ENCODE data around the gene HHATL. TPM values are rescaled to one million over a fixed set of nuclear protein-coding genes. Genes with fewer than 3 reads are reported as not detected.
A peak's percentile ranks its signal among the peaks of the same experiment; 100 is the strongest.

Gene HHATL
- total RNA-seq, 4 donors from 2014 or later: 3.5 TPM; not detected in 3

DNA sequence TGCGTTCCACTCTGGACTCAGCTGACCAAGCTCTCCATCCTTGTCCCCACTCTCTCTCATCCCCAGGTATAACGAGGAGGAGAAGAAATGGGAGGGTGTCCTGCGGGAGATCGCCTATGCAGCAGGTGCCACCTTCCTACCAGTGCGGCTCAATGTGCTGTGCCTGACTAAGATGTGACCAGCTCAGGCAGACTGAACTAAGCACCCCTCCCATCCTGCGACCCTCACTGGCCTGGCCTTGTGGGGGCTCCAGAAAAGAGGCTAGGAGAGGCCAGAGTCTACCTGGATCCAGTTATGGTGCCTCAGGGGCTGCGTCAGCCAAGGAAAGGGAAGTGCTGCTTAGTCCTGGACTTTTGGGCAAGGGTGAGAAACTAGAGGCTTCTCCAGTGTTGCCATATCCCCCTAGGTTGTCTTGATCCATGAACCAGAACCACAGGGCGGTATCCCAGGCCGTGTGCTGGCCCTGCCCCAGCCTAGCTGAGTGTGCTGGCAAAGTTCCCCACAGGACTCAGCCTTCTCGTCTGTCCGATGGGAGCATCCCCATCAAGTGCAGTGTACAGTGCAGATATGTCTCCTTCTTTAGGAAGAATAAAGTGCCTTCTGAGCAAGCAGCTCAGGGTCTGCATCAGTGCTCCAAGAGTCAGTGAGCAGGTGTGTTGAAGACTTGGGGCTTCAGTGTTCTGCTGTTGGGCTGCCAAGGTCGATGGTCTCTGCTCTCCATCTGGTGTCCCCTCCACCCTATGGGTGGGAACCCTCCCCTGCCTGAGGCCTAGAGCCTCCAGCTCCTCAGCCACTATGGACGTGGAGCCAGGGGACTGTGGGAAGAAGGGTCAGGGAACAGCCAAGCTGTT is 10.6 kb downstream of the HHATL start:
- TF ChIP-seq POLR2A (IDR thresholded peaks at IDR 0.05) (no peak), EP300 (IDR thresholded peaks at IDR 0.05) (no peak)
- TF ChIP-seq, protein P1, sequence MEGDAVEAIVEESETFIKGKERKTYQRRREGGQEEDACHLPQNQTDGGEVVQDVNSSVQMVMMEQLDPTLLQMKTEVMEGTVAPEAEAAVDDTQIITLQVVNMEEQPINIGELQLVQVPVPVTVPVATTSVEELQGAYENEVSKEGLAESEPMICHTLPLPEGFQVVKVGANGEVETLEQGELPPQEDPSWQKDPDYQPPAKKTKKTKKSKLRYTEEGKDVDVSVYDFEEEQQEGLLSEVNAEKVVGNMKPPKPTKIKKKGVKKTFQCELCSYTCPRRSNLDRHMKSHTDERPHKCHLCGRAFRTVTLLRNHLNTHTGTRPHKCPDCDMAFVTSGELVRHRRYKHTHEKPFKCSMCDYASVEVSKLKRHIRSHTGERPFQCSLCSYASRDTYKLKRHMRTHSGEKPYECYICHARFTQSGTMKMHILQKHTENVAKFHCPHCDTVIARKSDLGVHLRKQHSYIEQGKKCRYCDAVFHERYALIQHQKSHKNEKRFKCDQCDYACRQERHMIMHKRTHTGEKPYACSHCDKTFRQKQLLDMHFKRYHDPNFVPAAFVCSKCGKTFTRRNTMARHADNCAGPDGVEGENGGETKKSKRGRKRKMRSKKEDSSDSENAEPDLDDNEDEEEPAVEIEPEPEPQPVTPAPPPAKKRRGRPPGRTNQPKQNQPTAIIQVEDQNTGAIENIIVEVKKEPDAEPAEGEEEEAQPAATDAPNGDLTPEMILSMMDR (IDR thresholded peaks at IDR 0.05): no peak
- DNase-seq (ENCODE audit: low spot score in 2 of 2): no peak

DNA sequence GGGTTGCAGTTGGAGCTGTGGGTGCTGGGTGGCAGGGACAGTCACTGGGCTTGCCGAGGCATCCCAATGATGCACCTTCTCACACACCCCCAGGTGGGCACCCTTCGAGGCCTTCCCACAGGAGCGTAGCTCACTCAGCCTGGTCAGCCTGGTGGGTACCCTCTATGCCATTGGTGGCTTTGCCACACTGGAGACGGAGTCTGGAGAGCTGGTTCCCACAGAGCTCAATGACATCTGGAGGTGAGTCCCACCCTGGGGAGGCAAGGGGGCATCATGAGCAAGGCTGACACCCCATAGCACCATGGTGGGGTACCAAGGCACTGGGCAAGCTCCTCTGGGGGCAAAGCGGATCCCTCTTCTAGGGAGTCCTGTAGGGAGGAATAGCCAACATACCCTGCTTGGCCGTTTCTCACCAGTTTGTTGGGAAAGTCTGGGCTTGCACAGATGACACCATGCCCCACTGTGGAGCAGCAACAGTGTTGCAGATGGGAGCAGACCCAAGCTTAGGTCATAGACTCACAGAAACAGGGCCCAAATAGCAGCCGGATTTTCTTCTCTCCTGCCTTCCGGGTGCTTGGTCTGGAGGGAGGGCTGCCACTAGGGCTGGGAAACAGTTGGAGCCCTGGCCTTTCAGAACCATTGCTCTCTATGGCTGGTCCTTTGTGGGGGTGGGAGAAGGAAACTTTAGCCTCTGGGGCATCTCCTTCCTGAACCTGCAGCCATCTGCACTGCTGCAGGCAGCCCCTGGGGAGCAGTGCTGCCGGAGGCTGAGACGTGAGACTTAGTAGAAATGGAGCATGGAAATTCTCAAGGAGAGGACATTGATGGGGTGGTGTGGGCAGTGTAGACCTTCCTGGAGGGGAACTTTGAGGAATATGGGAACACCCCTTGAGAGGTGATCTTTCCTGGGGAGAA is 11.6 kb downstream of the HHATL start:
- H3K36me3 ChIP-seq: no peaks in the 10 kb centered on the region
- WGBS, 2 donors: 73 to 77% methylated on average over 8 to 10 of the region's 10 CpGs
- DNase-seq (ENCODE audit: low spot score in 2 of 2): no peak
- TF ChIP-seq POLR2A (IDR thresholded peaks at IDR 0.05) (no peak), EP300 (IDR thresholded peaks at IDR 0.05) (no peak)
- TF ChIP-seq, protein P1 (IDR thresholded peaks at IDR 0.05): no peak
- peaks cover 0 to 3% (median 0%) of the 10 kb centered on the region in 4 donors for H3K4me1 ChIP-seq
- no peak overlapping the region for H3K27ac ChIP-seq
- H3K27me3 ChIP-seq: no peaks in the 10 kb centered on the region
- no peaks in the 10 kb centered on the region for H3K9me3 ChIP-seq
- H3K4me3 ChIP-seq: no peak overlapping the region

More for the DNA sequence above, 10.6 kb downstream of the HHATL start:
- 75 to 77% methylated on average over 13 of the region's 13 CpGs for WGBS, 2 donors
- Histone ChIP-seq H3K36me3 (no peaks in the 10 kb centered on the region), H3K27me3 (no peaks in the 10 kb centered on the region), H3K4me1 (no peaks in the 10 kb centered on the region), H3K27ac (peak overlapping the region in 1 of 4 donors; percentile 11), H3K9me3 (no peaks in the 10 kb centered on the region), H3K4me3 (no peak overlapping the region)

DNA sequence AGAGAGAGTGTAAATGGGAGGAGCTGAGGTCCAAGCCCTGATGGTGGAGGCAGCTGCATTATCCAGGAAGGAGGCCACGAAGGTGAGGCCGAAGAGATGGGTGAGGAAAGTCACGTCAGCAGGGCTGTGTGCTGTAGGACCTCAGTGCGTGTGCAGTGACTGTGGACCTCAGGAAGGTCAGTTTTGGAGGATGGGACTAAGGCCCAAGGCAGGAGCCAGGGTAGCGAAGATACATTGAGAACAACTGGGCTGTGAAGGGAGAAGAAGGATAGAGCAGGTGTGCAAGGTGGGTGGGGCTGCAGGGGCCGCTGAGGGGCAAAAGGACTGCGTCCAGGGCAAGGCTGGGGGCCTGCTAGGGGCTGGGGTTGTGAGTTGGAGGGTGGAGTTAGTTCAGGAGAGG is 12.4 kb downstream of the HHATL start:
- no peaks in the 10 kb centered on the region for H3K9me3 ChIP-seq
- TF ChIP-seq, protein P1 (IDR thresholded peaks at IDR 0.05): no peak
- no peak for TF ChIP-seq EP300 (IDR thresholded peaks at IDR 0.05)
- TF ChIP-seq POLR2A (IDR thresholded peaks at IDR 0.05): no peak
- H3K36me3 ChIP-seq: no peaks in the 10 kb centered on the region
- peaks cover 0 to 12% (median 0%) of the 10 kb centered on the region in 4 donors for H3K4me1 ChIP-seq
- no peak overlapping the region for H3K27ac ChIP-seq
- peaks cover 0 to 3% of the 10 kb centered on the region in 2 donors for H3K27me3 ChIP-seq
- DNase-seq (ENCODE audit: low spot score in 2 of 2): no peak
- 80 to 82% methylated on average over 7 of the region's 7 CpGs for WGBS, 2 donors
- no peak overlapping the region for H3K4me3 ChIP-seq

DNA sequence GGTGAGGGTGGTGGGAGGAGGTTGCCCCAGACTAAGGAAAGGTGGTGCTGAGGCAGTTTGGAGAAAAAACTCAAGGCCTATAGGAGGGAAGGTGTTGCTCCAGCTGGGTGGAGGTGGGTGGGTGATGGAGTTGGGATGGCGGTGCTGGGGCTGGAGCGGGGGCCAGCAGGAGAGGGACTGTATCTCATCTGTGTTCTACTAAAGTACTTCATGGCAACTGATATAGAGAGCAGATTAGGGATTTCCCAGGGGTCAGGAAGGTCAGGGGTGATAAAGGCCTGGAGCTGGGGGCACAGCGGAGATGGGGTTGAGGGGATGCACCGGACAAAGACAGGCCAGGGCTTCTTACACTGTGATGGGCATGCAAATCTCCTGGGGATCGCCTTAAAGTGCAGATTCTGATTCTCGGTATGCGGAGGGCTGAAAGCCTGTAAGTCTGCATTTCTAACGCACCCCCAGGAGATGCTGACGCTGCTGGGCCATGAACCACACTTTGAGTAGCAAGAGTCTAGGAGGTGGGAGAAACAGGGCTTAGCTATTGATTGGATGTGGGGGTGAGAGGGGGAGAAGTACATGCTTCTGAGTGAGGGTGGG is 13.1 kb downstream of the HHATL start:
- Histone ChIP-seq H3K9me3 (no peaks in the 10 kb centered on the region), H3K27ac (no peak overlapping the region), H3K4me1 (peaks cover 0 to 18% (median 2%) of the 10 kb centered on the region in 4 donors), H3K36me3 (no peaks in the 10 kb centered on the region), H3K27me3 (peaks cover 0 to 3% of the 10 kb centered on the region in 2 donors), H3K4me3 (no peak overlapping the region)
- TF ChIP-seq, protein P1 (IDR thresholded peaks at IDR 0.05): no peak
- DNase-seq (ENCODE audit: low spot score in 2 of 2): no peak
- 66 to 67% methylated on average over 9 of the region's 9 CpGs for WGBS, 2 donors

All from tibial nerve (tissue), 4 donors.